K562 (cell line): ENCODE data around the gene PCDHB16. TPM values are rescaled to one million over a fixed set of nuclear protein-coding genes. Genes with fewer than 3 reads are reported as not detected.
"Not testable (repeated sequence)": the region's sequence is repeated elsewhere in the genome, so short reads cannot be mapped to it uniquely, and the experiment has no call there.

Source experiments
- ATAC-seq: fragments of 200-7000 bp; cut with Tn5 transposase; 3 replicates; pipeline ENCODE4 v1.9.1; 2020; ENCODE audit warnings: moderate library complexity
- BruUV-seq: library from RNA; stranded (reverse); fragments of 400-500 nt; replicated peaks from 2 replicates; lab custom pipeline; 2021; lab: Mats Ljungman, UMichigan
- CTCF ChIA-PET: fragments of 300-600 bp; formaldehyde crosslinking; extraction: SDS; loops from one replicate; lab custom pipeline; 2021; ENCODE audit warnings: low intra/inter-chr PET ratio; lab: Yijun Ruan, JAX
- POLR2A ChIA-PET: fragments of 300-600, 350-650 bp; sonication (Branson Sonifier 250); formaldehyde crosslinking; extraction: SDS; loops from one replicate; lab custom pipeline; 2021; ENCODE audit warnings: antibody characterized with exemption, inconsistent platforms; lab: Yijun Ruan, JAX
- DNase-seq, 4 experiments: peaks; one replicate each; pipeline versions ENCODE4 v3.0.0 to v3.0.0-alpha.2; 2011 to 2018; ENCODE audit warnings: low spot score in 3 of 4, mixed read lengths in 3 of 4; ENCODE audit errors: extremely low read depth in 1 of 4
- FAIRE-seq: peaks from 2 replicates; lab custom pipeline; 2011; peaks lifted over from hg19 to GRCh38; lab: Jason Lieb, UNC
- H2AFZ ChIP-seq: 2 replicates; pipeline ENCODE4 v1.6.0; 2011; ENCODE audit warnings: low read depth, low read length, control low read depth, inconsistent platforms
- H3K27ac ChIP-seq: fragments of 200-600 bp; 3 replicates; pipeline ENCODE4 v1.8.0; 2011; ENCODE audit warnings: low read depth, mild to moderate bottlenecking, control low read depth, inconsistent platforms, low read length, moderate library complexity, mixed read lengths; ENCODE audit errors: extremely low read depth
- H3K27me3 ChIP-seq, 2 experiments: fragments of 300-600 bp in 1 of 2; 2 replicates in 1 of 2; 3 replicates in 1 of 2; pipeline versions ENCODE4 v1.6.0 to v1.8.0; 2011; ENCODE audit warnings: inconsistent platforms in 2 of 2, low read length in 2 of 2, mild to moderate bottlenecking in 1 of 2, mixed read lengths in 1 of 2, moderate library complexity in 1 of 2; ENCODE audit not compliant: control insufficient read depth in 2 of 2, insufficient read depth in 2 of 2
- H3K36me3 ChIP-seq: fragments of 300-600 bp; 3 replicates; pipeline ENCODE4 v1.8.0; 2011; ENCODE audit warnings: mild to moderate bottlenecking, low read length, inconsistent platforms; ENCODE audit not compliant: control insufficient read depth, insufficient read depth
- H3K4me1 ChIP-seq, 2 experiments: fragments of 200-600 bp in 1 of 2; replicated peaks in 1 of 2; 2 replicates in 1 of 2; 3 replicates in 1 of 2; pipeline versions ENCODE4 v1.5.1 to v1.8.0; 2011; ENCODE audit warnings: inconsistent platforms in 2 of 2, low read length in 2 of 2, mild to moderate bottlenecking in 1 of 2, mixed read lengths in 1 of 2, moderate library complexity in 1 of 2; ENCODE audit not compliant: control insufficient read depth in 2 of 2, insufficient read depth in 2 of 2
- H3K4me2 ChIP-seq: 2 replicates; pipeline ENCODE4 v1.6.1; 2011; ENCODE audit warnings: low read length, control low read depth, inconsistent platforms, mixed read lengths; ENCODE audit not compliant: insufficient read depth
- H3K4me3 ChIP-seq: fragments of 200-600 bp; sonication (generic), shearing (Covaris generic); 2 replicates; pipeline ENCODE4 v1.5.1; 2016; ENCODE audit warnings: control low read depth, inconsistent platforms
- H3K79me2 ChIP-seq: fragments of 200-600 bp; 3 replicates; pipeline ENCODE4 v1.8.0; 2011; ENCODE audit warnings: low read length, inconsistent platforms; ENCODE audit not compliant: control insufficient read depth, insufficient read depth
- H3K9ac ChIP-seq, 2 experiments: 2 replicates each; pipeline versions ENCODE4 v1.6.0 to v1.6.1; 2011; ENCODE audit warnings: low read depth in 2 of 2, low read length in 2 of 2, control low read depth in 1 of 2, inconsistent platforms in 1 of 2, mild to moderate bottlenecking in 1 of 2, mixed read lengths in 1 of 2; ENCODE audit not compliant: insufficient read depth in 1 of 2
- H3K9me1 ChIP-seq: one replicate; pipeline ENCODE4 v1.6.0; 2011; ENCODE audit warnings: inconsistent platforms, mild to moderate bottlenecking, low read length, moderate library complexity; ENCODE audit not compliant: control insufficient read depth, insufficient read depth
- H3K9me3 ChIP-seq: replicated peaks from 2 replicates; pipeline ENCODE4 v1.5.1; 2011; ENCODE audit warnings: low read depth, low read length, inconsistent platforms; ENCODE audit not compliant: control insufficient read depth, insufficient read depth
- H4K20me1 ChIP-seq: replicated peaks from 2 replicates; pipeline ENCODE4 v1.6.1; 2011; ENCODE audit warnings: low read length, inconsistent platforms, mixed read lengths; ENCODE audit not compliant: control insufficient read depth, insufficient read depth
- WGBS: fragments of 100-300 bp; shearing (Covaris generic); methylation state at CpG from one replicate; pipeline ENCODE4 v1.1.6; 2016; ENCODE audit warnings: low coverage, mixed read lengths; ENCODE audit not compliant: insufficient coverage; ENCODE audit errors: missing lambda C conversion rate; 5-methylcytosine and 5-hydroxymethylcytosine counted together
- in situ Hi-C: fragments of 300-500 bp; cut with MboI; formaldehyde crosslinking; loops from 4 replicates; pipeline ENCODE4 v1.15.0; 2018; ENCODE audit warnings: inconsistent platforms, mixed read lengths
- intact Hi-C: fragments of 100-400 bp; cut with micrococcal nuclease; formaldehyde crosslinking; loops from 2 replicates; pipeline ENCODE4 v1.14.2; 2022
- polyA plus RNA-seq, 8 experiments: library from polyadenylated mRNA; depleted of rRNA in 4 of 8; stranded (reverse) in 5 of 8; unstranded in 3 of 8; fragments of >200 nt; fragmentation: Nextera tagmentation in 2 of 8; fragmentation: Illumina TruSeq in 1 of 8; extraction: Ambion mirVana in 2 of 8; extraction: Trizol in 1 of 8; gene quantifications; 2 replicates each; pipeline versions ENCODE4 v1.2.1 to v1.2.3, GENCODE V29; 2011 to 2014; ENCODE audit warnings: inconsistent platforms in 1 of 8, missing spikeins in 1 of 8
- total RNA-seq, 7 experiments: library from RNA; depleted of rRNA in 6 of 7; stranded (reverse); fragments of >200 nt in 6 of 7; fragmentation: Illumina TruSeq in 2 of 7; extraction: Trizol in 2 of 7; gene quantifications; 2 replicates each; pipeline versions ENCODE4 v1.2.1 to v1.2.3, GENCODE V29; 2011 to 2021; ENCODE audit warnings: low replicate concordance in 1 of 7

The PCDHB16 gene
- total and polyA plus RNA-seq, 9 of the 15 experiments (the other 6 are each of a cell fraction or from before 2014, with no cell fraction given): not detected

- FAIRE-seq, BruUV-seq, DNase-seq, H3K4me3 ChIP-seq, H3K4me2 ChIP-seq, POLR2A ChIA-PET, H3K27me3 ChIP-seq, H3K9me3 ChIP-seq, H3K79me2 ChIP-seq, CTCF ChIA-PET, ATAC-seq, intact Hi-C loops, H2AFZ ChIP-seq, H4K20me1 ChIP-seq, H3K36me3 ChIP-seq, H3K4me1 ChIP-seq, H3K9ac ChIP-seq, H3K9me1 ChIP-seq, H3K27ac ChIP-seq: not testable (repeated sequence)
- 7% methylated on average over 13 of the region's 38 CpGs for WGBS
- in situ Hi-C loops: loop anchor here (25.0 kb wide), 1 partner anchor 936 kb away; no protein-coding TSS in a partner anchor
Observed at GRCh38 chr5:141201126-141201525, 18.9 kb downstream of the PCDHB16 start.

GRCh38 chr5:141201646-141202045 lies 19.5 kb downstream of the PCDHB16 start:
- POLR2A ChIA-PET, H3K27me3 ChIP-seq, H4K20me1 ChIP-seq, H3K4me1 ChIP-seq, BruUV-seq, H3K79me2 ChIP-seq, H3K9me1 ChIP-seq, H2AFZ ChIP-seq, intact Hi-C loops, DNase-seq, H3K27ac ChIP-seq, H3K4me2 ChIP-seq, ATAC-seq, H3K9ac ChIP-seq, FAIRE-seq, H3K9me3 ChIP-seq, H3K4me3 ChIP-seq, H3K36me3 ChIP-seq: not testable (repeated sequence)
- 22% methylated on average over 18 of the region's 35 CpGs for WGBS
- in situ Hi-C loops: loop anchor here (25.0 kb wide), 1 partner anchor 936 kb away; no protein-coding TSS in a partner anchor
- CTCF ChIA-PET: interaction anchor here (0.7 kb wide), 1 partner anchor 231 kb away, joined by 3 read pairs; no protein-coding TSS in a partner anchor
